ENCODE results near the gene NXPH2. TPM values are rescaled to one million over a fixed set of nuclear protein-coding genes. Genes with fewer than 3 reads are reported as not detected.

The NXPH2 gene
- total RNA-seq, 4 donors from 2014 or later, result not detected

- H3K27ac ChIP-seq, result no peak overlapping the region
- no peaks in the 10 kb centered on the region for H3K4me1 ChIP-seq
- no peak overlapping the region for H3K4me3 ChIP-seq
- H3K36me3 ChIP-seq, result no peaks in the 10 kb centered on the region
- no peak for DNase-seq
- TF ChIP-seq CTCF (IDR thresholded peaks at IDR 0.05), result no peak
- no peak for TF ChIP-seq POLR2A (IDR thresholded peaks at IDR 0.05)
- intact Hi-C loops (cut with DNase I), result no loop called here
- peaks cover 0 to 6% (median 0%) of the 10 kb centered on the region in 4 donors for H3K27me3 ChIP-seq
- H3K9me3 ChIP-seq, result no peaks in the 10 kb centered on the region
Observed at GRCh38 chr2:138762533-138762932, 17.7 kb downstream of the NXPH2 start.

GRCh38 chr2:138760676-138761075 lies 19.5 kb downstream of the NXPH2 start:
- Histone ChIP-seq H3K4me1 (no peaks in the 10 kb centered on the region), H3K27me3 (no peaks in the 10 kb centered on the region), H3K36me3 (no peaks in the 10 kb centered on the region), H3K9me3 (no peaks in the 10 kb centered on the region), H3K27ac (no peak overlapping the region), H3K4me3 (no peak overlapping the region)
- 66 to 70% methylated on average over 3 of the region's 3 CpGs for WGBS, 2 donors
- no peak for DNase-seq
- no peak for TF ChIP-seq CTCF (IDR thresholded peaks at IDR 0.05)
- TF ChIP-seq POLR2A (IDR thresholded peaks at IDR 0.05), result no peak
- intact Hi-C loops (cut with DNase I), result no loop called here

GRCh38 chr2:138757384-138757783 lies 22.8 kb downstream of the NXPH2 start:
- intact Hi-C loops (cut with DNase I), result no loop called here
- TF ChIP-seq CTCF (IDR thresholded peaks at IDR 0.05) (no peak), POLR2A (IDR thresholded peaks at IDR 0.05) (no peak)
- no peaks in the 10 kb centered on the region for H3K4me1 ChIP-seq
- DNase-seq, result no peak
- WGBS, 2 donors, result 22 to 73% methylated on average over 2 of the region's 2 CpGs
- no peak overlapping the region for H3K4me3 ChIP-seq
- H3K27me3 ChIP-seq, result no peaks in the 10 kb centered on the region
- no peak overlapping the region for H3K27ac ChIP-seq
- no peaks in the 10 kb centered on the region for H3K36me3 ChIP-seq
- no peaks in the 10 kb centered on the region for H3K9me3 ChIP-seq

GRCh38 chr2:138752197-138752956 lies 27.8 kb downstream of the NXPH2 start:
- Histone ChIP-seq H3K9me3 (no peaks in the 10 kb centered on the region), H3K27me3 (no peaks in the 10 kb centered on the region), H3K4me1 (no peaks in the 10 kb centered on the region), H3K27ac (no peak overlapping the region), H3K4me3 (no peak overlapping the region), H3K36me3 (no peaks in the 10 kb centered on the region)
- WGBS, 2 donors, result 71 to 77% methylated on average over 7 of the region's 7 CpGs
- DNase-seq, result no peak
- TF ChIP-seq CTCF (IDR thresholded peaks at IDR 0.05) (no peak), POLR2A (IDR thresholded peaks at IDR 0.05) (no peak)
- intact Hi-C loops (cut with DNase I), result no loop called here

- 19 to 35% methylated on average over 2 to 3 of the region's 3 CpGs for WGBS, 2 donors
- intact Hi-C loops (cut with DNase I), result no loop called here
- H3K4me1 ChIP-seq, result no peaks in the 10 kb centered on the region
- no peaks in the 10 kb centered on the region for H3K27me3 ChIP-seq
- H3K4me3 ChIP-seq, result no peak overlapping the region
- no peak for DNase-seq
- no peak for TF ChIP-seq CTCF (IDR thresholded peaks at IDR 0.05)
- TF ChIP-seq POLR2A (IDR thresholded peaks at IDR 0.05), result no peak
- no peak overlapping the region for H3K27ac ChIP-seq
- H3K36me3 ChIP-seq, result no peaks in the 10 kb centered on the region
- no peaks in the 10 kb centered on the region for H3K9me3 ChIP-seq
Observed at GRCh38 chr2:138744713-138745112, 35.5 kb downstream of the NXPH2 start.

Data from esophagus squamous epithelium (tissue), 5 donors.